Peyer's patch (tissue), 4 donors: ENCODE results near the gene DENND11.

ENCODE experiments used
- POLR2A ChIP-seq, 2 donors: fragments of 450-650 bp; IDR thresholded peaks; one replicate each; pipeline ENCODE4 v1.5.1; 2017; ENCODE audit warnings: antibody characterized with exemption in 2 of 2, mild to moderate bottlenecking in 2 of 2, moderate library complexity in 2 of 2
- TF ChIP-seq, protein P1 (sequence below), 6 experiments: fragments of 450-650 bp in 4 of 6; fragments of 200-600 bp in 2 of 6; sonication (generic) in 1 of 6; IDR thresholded peaks; one replicate each; pipeline ENCODE4 v1.5.1; 2017 to 2019; ENCODE audit warnings: antibody characterized with exemption in 6 of 6, mild to moderate bottlenecking in 3 of 6, moderate library complexity in 1 of 6

DNA sequence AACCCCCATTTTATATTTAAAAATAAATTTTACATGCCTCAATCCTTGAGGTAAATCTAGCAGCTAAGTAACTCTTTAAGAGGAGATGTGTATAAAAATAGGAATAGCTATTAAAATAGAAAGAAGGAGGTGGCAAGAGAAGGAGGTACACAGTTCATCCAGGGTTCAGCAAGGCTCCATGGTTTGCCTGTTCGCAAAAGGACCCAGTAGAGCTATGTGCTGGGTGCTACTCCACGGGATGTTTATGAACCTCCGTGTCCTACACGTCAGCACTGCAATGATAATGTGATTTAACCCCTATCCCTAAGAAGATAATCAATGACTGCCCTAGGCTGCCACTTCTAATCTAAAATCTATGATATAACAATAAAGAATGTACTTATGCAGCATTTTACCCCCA is 926 bp upstream of the DENND11 start:
- no peak for TF ChIP-seq POLR2A (IDR thresholded peaks at IDR 0.05)
- TF ChIP-seq, protein P1, sequence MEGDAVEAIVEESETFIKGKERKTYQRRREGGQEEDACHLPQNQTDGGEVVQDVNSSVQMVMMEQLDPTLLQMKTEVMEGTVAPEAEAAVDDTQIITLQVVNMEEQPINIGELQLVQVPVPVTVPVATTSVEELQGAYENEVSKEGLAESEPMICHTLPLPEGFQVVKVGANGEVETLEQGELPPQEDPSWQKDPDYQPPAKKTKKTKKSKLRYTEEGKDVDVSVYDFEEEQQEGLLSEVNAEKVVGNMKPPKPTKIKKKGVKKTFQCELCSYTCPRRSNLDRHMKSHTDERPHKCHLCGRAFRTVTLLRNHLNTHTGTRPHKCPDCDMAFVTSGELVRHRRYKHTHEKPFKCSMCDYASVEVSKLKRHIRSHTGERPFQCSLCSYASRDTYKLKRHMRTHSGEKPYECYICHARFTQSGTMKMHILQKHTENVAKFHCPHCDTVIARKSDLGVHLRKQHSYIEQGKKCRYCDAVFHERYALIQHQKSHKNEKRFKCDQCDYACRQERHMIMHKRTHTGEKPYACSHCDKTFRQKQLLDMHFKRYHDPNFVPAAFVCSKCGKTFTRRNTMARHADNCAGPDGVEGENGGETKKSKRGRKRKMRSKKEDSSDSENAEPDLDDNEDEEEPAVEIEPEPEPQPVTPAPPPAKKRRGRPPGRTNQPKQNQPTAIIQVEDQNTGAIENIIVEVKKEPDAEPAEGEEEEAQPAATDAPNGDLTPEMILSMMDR (IDR thresholded peaks at IDR 0.05): no peak
